ENCODE measurements around the gene PACRG. TPM values are rescaled to one million over a fixed set of nuclear protein-coding genes. Genes with fewer than 3 reads are reported as not detected.

Gene PACRG
- total and polyA plus RNA-seq, 2 of the 8 experiments (the other 6 are each of a cell fraction or from before 2014, with no cell fraction given): 0.44 to 0.54 TPM

GRCh38 chr6:163137398-163137881 is 409.7 kb downstream of the PACRG start (continued):
- TF ChIP-seq SIRT6 (IDR thresholded peaks at IDR 0.05; ENCODE audit: low read length) (no peak), RNF2 (IDR thresholded peaks at IDR 0.05; ENCODE audit: borderline replicate concordance, low read depth, low read length, missing control alignments, poor library complexity, severe bottlenecking) (no peak)
